Measurements from ENCODE around the gene FCRL4.

GRCh38 chr1:157585984-157586383, 11.9 kb downstream of the FCRL4 start:
- TF ChIP-seq CTCF (IDR thresholded peaks at IDR 0.05) (no peak), POLR2A (IDR thresholded peaks at IDR 0.05) (no peak)
